CD4-positive, alpha-beta T cell (primary cell): ENCODE results near the gene ULK2. TPM values are rescaled to one million over a fixed set of nuclear protein-coding genes. Genes with fewer than 3 reads are reported as not detected.

Experiments
- ATAC-seq: fragments of 200-7000 bp; cut with Tn5 transposase; one replicate; pipeline ENCODE4 v1.10.0; 2022; ENCODE audit warnings: mild to moderate bottlenecking; ENCODE audit not compliant: poor library complexity
- CTCF ChIA-PET: fragments of 350-600 bp; sonication (Branson Sonifier 250); formaldehyde crosslinking; loops from one replicate; lab custom pipeline; 2021; ENCODE audit warnings: antibody characterized with exemption, inconsistent platforms; lab: Charles Lee
- POLR2A ChIA-PET: fragments of 350-600 bp; sonication (Branson Sonifier 250); formaldehyde crosslinking; loops from one replicate; lab custom pipeline; 2021; ENCODE audit warnings: antibody characterized with exemption, inconsistent platforms; lab: Charles Lee
- DNase-seq, 14 experiments: peaks; one replicate each; pipeline ENCODE4 v3.0.0-alpha.2; 2013 to 2020; ENCODE audit warnings: mixed read lengths in 2 of 14
- H3K27ac ChIP-seq, 2 donors: one replicate each; pipeline versions ENCODE4 v1.5.1 to v1.7.0; 2013; ENCODE audit warnings: low read length in 2 of 2, low read depth in 1 of 2, mild to moderate bottlenecking in 1 of 2
- H3K27me3 ChIP-seq, 2 experiments: 1 replicate in 1 of 2; 2 replicates in 1 of 2; pipeline versions ENCODE4 v1.6.1 to v1.7.0; 2013; ENCODE audit warnings: low read length in 2 of 2, control low read depth in 1 of 2, mild to moderate bottlenecking in 1 of 2, moderate library complexity in 1 of 2; ENCODE audit not compliant: insufficient read depth in 2 of 2, control insufficient read depth in 1 of 2
- H3K36me3 ChIP-seq: one replicate; pipeline ENCODE4 v1.6.1; 2013; ENCODE audit warnings: low read length, control low read depth; ENCODE audit not compliant: insufficient read depth
- H3K4me1 ChIP-seq: one replicate; pipeline ENCODE4 v1.6.1; 2013; ENCODE audit warnings: low read length, control low read depth; ENCODE audit not compliant: insufficient read depth
- H3K4me3 ChIP-seq: one replicate; pipeline ENCODE4 v1.5.1; 2013; ENCODE audit warnings: mild to moderate bottlenecking, low read length, moderate library complexity
- H3K9me3 ChIP-seq, 2 experiments: 1 replicate in 1 of 2; 2 replicates in 1 of 2; pipeline versions ENCODE4 v1.6.1 to v1.7.0; 2013; ENCODE audit warnings: low read length in 2 of 2, mild to moderate bottlenecking in 2 of 2, control low read depth in 1 of 2, moderate library complexity in 1 of 2; ENCODE audit not compliant: control insufficient read depth in 1 of 2, insufficient read depth in 1 of 2
- H3K27ac Mint-ChIP-seq: one replicate; pipeline ENCODE4 v1.8.0; 2020; ENCODE audit warnings: mixed read lengths
- H3K27me3 Mint-ChIP-seq: one replicate; pipeline ENCODE4 v1.8.0; 2021; ENCODE audit warnings: mixed read lengths
- H3K36me3 Mint-ChIP-seq: one replicate; pipeline ENCODE4 v1.8.0; 2021; ENCODE audit warnings: low read depth, mixed read lengths
- H3K4me1 Mint-ChIP-seq: one replicate; pipeline ENCODE4 v1.8.0; 2021; ENCODE audit warnings: low read depth, mixed read lengths
- H3K4me3 Mint-ChIP-seq: one replicate; pipeline ENCODE4 v1.8.0; 2020; ENCODE audit warnings: mild to moderate bottlenecking, mixed read lengths
- H3K9me3 Mint-ChIP-seq: one replicate; pipeline ENCODE4 v1.8.0; 2020; ENCODE audit warnings: mixed read lengths
- CTCF ChIP-seq: fragments of 200-600 bp; IDR thresholded peaks from one replicate; pipeline ENCODE4 v1.8.0; 2022; ENCODE audit warnings: antibody characterized with exemption, mild to moderate bottlenecking
- intact Hi-C, 2 experiments: fragments of 100-400 bp; cut with DNase I in 1 of 2; cut with micrococcal nuclease in 1 of 2; formaldehyde crosslinking; loops; one replicate each; pipeline versions ENCODE4 v1.15.1 to v1.9.0; 2023 to 2025; cut with DNase I, micrococcal nuclease
- total RNA-seq, 174 experiments: library from RNA in 2 of 174; stranded (reverse) in 2 of 174; gene quantifications; one replicate each; pipeline ENCODE4 v1.2.3 and lab custom pipeline; 2021 to 2026

Gene ULK2
- total RNA-seq, 2 experiments from 2014 or later: 17.1 to 18.3 TPM

DNA sequence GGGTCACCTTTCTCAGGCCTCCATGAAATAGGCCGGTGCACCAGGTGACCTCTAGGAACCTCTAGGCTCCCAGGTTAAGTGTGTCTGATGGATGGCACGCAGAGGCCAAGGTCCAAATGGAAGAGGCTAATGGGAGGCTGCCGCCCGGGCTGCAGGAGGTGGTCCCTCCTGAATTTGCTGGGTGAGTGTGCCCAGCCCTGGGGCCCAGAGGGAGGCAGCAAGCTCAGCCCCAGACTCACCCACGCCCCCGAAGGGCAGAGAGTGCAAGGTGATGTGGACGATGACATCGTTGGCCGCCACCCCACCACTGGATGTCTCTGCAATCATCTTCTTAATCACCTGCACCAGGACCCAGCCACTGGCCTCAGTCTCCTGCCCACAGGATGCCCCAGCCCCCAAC, 129.0 kb downstream of the ULK2 start:
- TF ChIP-seq CTCF: no peak
- Histone ChIP-seq H3K9me3 (no peaks in the 10 kb centered on the region), H3K4me3 (no peak overlapping the region), H3K27me3 (no peaks in the 10 kb centered on the region), H3K4me1 (no peaks in the 10 kb centered on the region), H3K36me3 (no peaks in the 10 kb centered on the region), H3K27ac (no peak overlapping the region)
- H3K27me3 Mint-ChIP-seq: no peaks in the 10 kb centered on the region
- no peak for DNase-seq
- no peak for ATAC-seq
- ChIA-PET POLR2A (no interaction called here), CTCF (no interaction called here)
- H3K36me3 Mint-ChIP-seq: no peaks in the 10 kb centered on the region
- intact Hi-C loops: no loop called here
- H3K4me1 Mint-ChIP-seq: no peaks in the 10 kb centered on the region
- no peak overlapping the region for H3K27ac Mint-ChIP-seq
- H3K9me3 Mint-ChIP-seq: no peaks in the 10 kb centered on the region
- H3K4me3 Mint-ChIP-seq: no peak overlapping the region

- no peaks in the 10 kb centered on the region for H3K27me3 Mint-ChIP-seq
- no peak overlapping the region for H3K4me3 Mint-ChIP-seq
- Histone ChIP-seq H3K4me1 (no peaks in the 10 kb centered on the region), H3K27ac (no peak overlapping the region), H3K36me3 (no peaks in the 10 kb centered on the region), H3K9me3 (no peaks in the 10 kb centered on the region), H3K4me3 (no peak overlapping the region), H3K27me3 (no peaks in the 10 kb centered on the region)
- no peaks in the 10 kb centered on the region for H3K36me3 Mint-ChIP-seq
- DNase-seq (no peak), ATAC-seq (no peak)
- CTCF ChIA-PET: no interaction called here
- no peak overlapping the region for H3K27ac Mint-ChIP-seq
- intact Hi-C loops: no loop called here
- no peaks in the 10 kb centered on the region for H3K9me3 Mint-ChIP-seq
- no peaks in the 10 kb centered on the region for H3K4me1 Mint-ChIP-seq
- POLR2A ChIA-PET: no interaction called here
- TF ChIP-seq CTCF: no peak
Observed at GRCh38 chr17:19738073-19738449, 129.7 kb downstream of the ULK2 start.

GRCh38 chr17:19737305-19738072, 130.2 kb downstream of the ULK2 start:
- Mint-ChIP-seq H3K36me3 (no peaks in the 10 kb centered on the region), H3K27me3 (no peaks in the 10 kb centered on the region), H3K4me3 (no peak overlapping the region), H3K4me1 (no peaks in the 10 kb centered on the region), H3K9me3 (no peaks in the 10 kb centered on the region), H3K27ac (no peak overlapping the region)
- no peak for TF ChIP-seq CTCF
- ChIA-PET CTCF (interaction anchor here (0.5 kb wide), 1 partner anchor 12 kb away, joined by 3 read pairs; no protein-coding TSS in a partner anchor), POLR2A (no interaction called here)
- no peak for ATAC-seq
- H3K4me3 ChIP-seq: no peak overlapping the region
- H3K4me1 ChIP-seq: no peaks in the 10 kb centered on the region
- no peak for DNase-seq
- H3K36me3 ChIP-seq: no peaks in the 10 kb centered on the region
- H3K9me3 ChIP-seq: no peaks in the 10 kb centered on the region
- H3K27me3 ChIP-seq: no peaks in the 10 kb centered on the region
- no peak overlapping the region for H3K27ac ChIP-seq
- intact Hi-C loops: no loop called here
